ENCODE data around the gene TMEM135. TPM values are rescaled to one million over a fixed set of nuclear protein-coding genes. Genes with fewer than 3 reads are reported as not detected.

TMEM135 gene
- total RNA-seq, 1 experiment from 2014 or later: 95.2 TPM

DNA sequence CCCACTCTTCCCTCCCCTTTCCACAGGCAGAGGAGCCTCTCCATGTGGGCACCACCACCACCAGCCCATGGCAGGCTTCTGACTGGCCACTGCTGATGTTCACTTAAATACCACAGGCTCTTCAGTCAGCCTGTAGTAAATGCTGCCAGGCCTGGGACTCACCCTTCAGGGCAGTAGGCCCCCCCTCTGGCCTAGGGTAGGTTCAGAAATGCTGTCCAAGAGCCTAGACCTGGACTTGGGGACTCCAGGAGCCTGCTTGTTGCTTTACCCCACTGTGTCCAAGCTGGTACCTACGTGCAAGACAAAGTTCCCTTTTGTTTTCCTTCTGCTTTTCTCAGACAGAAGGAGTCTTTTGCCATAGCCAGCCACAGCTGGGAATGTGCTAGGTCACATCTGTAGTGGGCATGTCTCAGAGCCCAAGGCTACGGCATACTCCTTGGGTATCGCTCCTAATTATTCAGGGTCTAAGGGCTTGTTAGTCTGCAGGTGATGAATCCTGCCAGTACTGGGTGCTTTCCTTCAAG lies 38.6 kb downstream of the TMEM135 start:
- intact Hi-C loops (cut with micrococcal nuclease; ENCODE audit: unreplicated experiment): no loop called here
- H3K9me3 ChIP-seq: no peaks in the 10 kb centered on the region
- H3K36me3 ChIP-seq (ENCODE audit: control insufficient read depth, insufficient read depth, low read length): peaks cover 9% of the 10 kb centered on the region
- Mint-ChIP-seq H3K9me3 (ENCODE audit: unreplicated experiment) (peaks cover 17% of the 10 kb centered on the region), H3K36me3 (ENCODE audit: insufficient read depth, unreplicated experiment) (peaks cover 40% of the 10 kb centered on the region), H3K27ac (ENCODE audit: unreplicated experiment) (no peak overlapping the region), H3K4me3 (ENCODE audit: unreplicated experiment) (no peak overlapping the region), H3K27me3 (ENCODE audit: insufficient read depth, unreplicated experiment) (no peaks in the 10 kb centered on the region), H3K4me1 (ENCODE audit: low read depth, unreplicated experiment) (peaks cover 5% of the 10 kb centered on the region)
- DNase-seq: no peak
- no peak overlapping the region for H3K4me3 ChIP-seq (ENCODE audit: low read depth, low read length)
- no peaks in the 10 kb centered on the region for H3K4me1 ChIP-seq
- POLR2A ChIA-PET: no interaction called here
- TF ChIP-seq CTCF (IDR thresholded peaks at IDR 0.05; ENCODE audit: insufficient read depth in 1 of 2, low read depth in 1 of 2, low read length in 1 of 2, severe bottlenecking in 1 of 2, unreplicated experiment in 1 of 2): no peak
- no TSS peak for BruUV-seq (replicated peaks)
- no peaks in the 10 kb centered on the region for H3K27me3 ChIP-seq (replicated peaks; ENCODE audit: control insufficient read depth, insufficient read depth, low read length)
- CTCF ChIA-PET: no interaction called here

GRCh38 chr11:87076874-87077429 lies 39.2 kb downstream of the TMEM135 start:
- H3K9me3 Mint-ChIP-seq (ENCODE audit: unreplicated experiment): peaks cover 17% of the 10 kb centered on the region
- intact Hi-C loops (cut with micrococcal nuclease; ENCODE audit: unreplicated experiment): no loop called here

GRCh38 chr11:87081358-87081757 lies 43.6 kb downstream of the TMEM135 start:
- ChIA-PET CTCF (interaction anchor here (1.9 kb wide), 1 partner anchor 16 kb away, joined by 7 read pairs; no protein-coding TSS in a partner anchor), POLR2A (no interaction called here)
- H3K9me3 Mint-ChIP-seq (ENCODE audit: unreplicated experiment): peaks cover 23% of the 10 kb centered on the region
- peaks cover 5% of the 10 kb centered on the region for H3K36me3 ChIP-seq (ENCODE audit: control insufficient read depth, insufficient read depth, low read length)
- TF ChIP-seq CTCF (IDR thresholded peaks at IDR 0.05; ENCODE audit: insufficient read depth in 1 of 2, low read depth in 1 of 2, low read length in 1 of 2, severe bottlenecking in 1 of 2, unreplicated experiment in 1 of 2): no peak
- peaks cover 25% of the 10 kb centered on the region for H3K4me1 Mint-ChIP-seq (ENCODE audit: low read depth, unreplicated experiment)
- H3K27me3 Mint-ChIP-seq (ENCODE audit: insufficient read depth, unreplicated experiment): no peaks in the 10 kb centered on the region
- H3K4me1 ChIP-seq: no peaks in the 10 kb centered on the region
- no peaks in the 10 kb centered on the region for H3K27me3 ChIP-seq (replicated peaks; ENCODE audit: control insufficient read depth, insufficient read depth, low read length)
- no peak overlapping the region for H3K4me3 Mint-ChIP-seq (ENCODE audit: unreplicated experiment)
- H3K27ac Mint-ChIP-seq (ENCODE audit: unreplicated experiment): no peak overlapping the region
- H3K4me3 ChIP-seq (ENCODE audit: low read depth, low read length): no peak overlapping the region
- intact Hi-C loops (cut with micrococcal nuclease; ENCODE audit: unreplicated experiment): no loop called here
- peaks cover 3% of the 10 kb centered on the region; the same call in 1 of the 2 replicates for H3K9me3 ChIP-seq
- BruUV-seq (replicated peaks): no TSS peak
- peaks cover 34% of the 10 kb centered on the region for H3K36me3 Mint-ChIP-seq (ENCODE audit: insufficient read depth, unreplicated experiment)
- no peak for DNase-seq

More at GRCh38 chr11:87076874-87077429, 39.2 kb downstream of the TMEM135 start:
- H3K9me3 ChIP-seq: no peaks in the 10 kb centered on the region
- no TSS peak for BruUV-seq (replicated peaks)
- no peak for DNase-seq
- H3K36me3 ChIP-seq (ENCODE audit: control insufficient read depth, insufficient read depth, low read length): peaks cover 8% of the 10 kb centered on the region
- peaks cover 40% of the 10 kb centered on the region for H3K36me3 Mint-ChIP-seq (ENCODE audit: insufficient read depth, unreplicated experiment)
- peaks cover 11% of the 10 kb centered on the region for H3K4me1 Mint-ChIP-seq (ENCODE audit: low read depth, unreplicated experiment)
- H3K27ac Mint-ChIP-seq (ENCODE audit: unreplicated experiment): no peak overlapping the region
- ChIA-PET POLR2A (interaction anchor here (1.0 kb wide), 1 partner anchor 39 kb away, joined by 4 read pairs; the partner anchor contains the start of gene TMEM135), CTCF (no interaction called here)
- H3K4me3 ChIP-seq (ENCODE audit: low read depth, low read length): no peak overlapping the region
- H3K4me3 Mint-ChIP-seq (ENCODE audit: unreplicated experiment): no peak overlapping the region
- no peak for TF ChIP-seq CTCF (IDR thresholded peaks at IDR 0.05; ENCODE audit: insufficient read depth in 1 of 2, low read depth in 1 of 2, low read length in 1 of 2, severe bottlenecking in 1 of 2, unreplicated experiment in 1 of 2)
- H3K27me3 Mint-ChIP-seq (ENCODE audit: insufficient read depth, unreplicated experiment): no peaks in the 10 kb centered on the region
- H3K4me1 ChIP-seq: no peaks in the 10 kb centered on the region
- no peaks in the 10 kb centered on the region for H3K27me3 ChIP-seq (replicated peaks; ENCODE audit: control insufficient read depth, insufficient read depth, low read length)
